Transverse colon (tissue), 4 donors: ENCODE results near the gene P4HB. TPM values are rescaled to one million over a fixed set of nuclear protein-coding genes. Genes with fewer than 3 reads are reported as not detected.

ENCODE experiments used
- DNase-seq: peaks from one replicate; pipeline ENCODE4 v3.0.0-alpha.2; 2019
- H3K27ac ChIP-seq, 4 donors: fragments of 200-600 bp; sonication (generic); 2 replicates each; pipeline ENCODE4 v1.5.1; 2016 to 2018; ENCODE audit warnings: inconsistent platforms in 4 of 4
- H3K27me3 ChIP-seq: fragments of 200-600 bp; sonication (generic); 2 replicates; pipeline ENCODE4 v1.5.1; 2017; ENCODE audit warnings: inconsistent platforms
- H3K36me3 ChIP-seq, 4 donors: fragments of 200-600 bp; sonication (generic); 2 replicates each; pipeline ENCODE4 v1.5.1; 2017 to 2019; ENCODE audit warnings: inconsistent platforms in 4 of 4
- H3K4me1 ChIP-seq, 4 donors: fragments of 200-600 bp; sonication (generic); 2 replicates each; pipeline ENCODE4 v1.5.1; 2017 to 2020; ENCODE audit warnings: inconsistent platforms in 4 of 4
- H3K4me3 ChIP-seq, 4 donors: fragments of 200-600 bp; sonication (generic); 1 replicate in 1 of 4; 2 replicates in 3 of 4; pipeline versions ENCODE4 v1.5.1 to v1.6.1; 2017 to 2019; ENCODE audit warnings: inconsistent platforms in 4 of 4
- H3K9me3 ChIP-seq, 2 donors: fragments of 200-600 bp; sonication (generic); 2 replicates each; pipeline ENCODE4 v1.5.1; 2017 to 2019; ENCODE audit warnings: inconsistent platforms in 2 of 2
- EP300 ChIP-seq: sonication (generic); formaldehyde crosslinking; IDR thresholded peaks from one replicate; pipeline ENCODE4 v1.6.1; 2017; ENCODE audit warnings: antibody characterized with exemption, low read depth
- POLR2A ChIP-seq: fragments of 450-650 bp; IDR thresholded peaks from one replicate; pipeline ENCODE4 v1.6.1; 2016; ENCODE audit warnings: antibody characterized with exemption, mild to moderate bottlenecking, moderate library complexity
- POLR2AphosphoS5 ChIP-seq, 3 donors: sonication (generic); formaldehyde crosslinking; IDR thresholded peaks; one replicate each; pipeline ENCODE4 v1.6.1; 2016; ENCODE audit warnings: antibody characterized with exemption in 3 of 3
- WGBS, 2 donors: methylation state at CpG; one replicate each; pipeline ENCODE4 v1.1.5; 2018; ENCODE audit warnings: low coverage in 1 of 2; 5-methylcytosine and 5-hydroxymethylcytosine counted together
- in situ Hi-C, 4 donors: fragments of 200-750 bp; cut with MboI; loops; one replicate each; pipeline versions ENCODE4 v1.15.0 to v1.15.1; 2017; ENCODE audit warnings: low sequenced_read_pairs in 3 of 4, low pct_ligation_motif_present in 1 of 4, low pct_unique_long_range_greater_than_20kb in 1 of 4
- intact Hi-C: fragments of 100-400 bp; cut with DNase I; formaldehyde crosslinking; loops from one replicate; pipeline ENCODE4 v1.15.1; 2023; ENCODE audit warnings: low total_unique reads
- total RNA-seq, 4 donors: library from RNA; depleted of rRNA; stranded (reverse); fragments of >200 nt; gene quantifications; one replicate each; pipeline ENCODE4 v1.1.0, GENCODE V29; 2016
- TF ChIP-seq, protein P1 (sequence below), 5 experiments: fragments of 200-600 bp in 3 of 5; fragments of 450-650 bp in 2 of 5; sonication (generic) in 3 of 5; IDR thresholded peaks; 1 replicate in 2 of 5; 2 replicates in 3 of 5; pipeline ENCODE4 v1.5.1; 2016 to 2017; ENCODE audit warnings: antibody characterized with exemption in 5 of 5, inconsistent platforms in 3 of 5, mild to moderate bottlenecking in 2 of 5, moderate library complexity in 1 of 5

Gene P4HB
- total RNA-seq, 4 donors from 2014 or later = 486 to 732 (median 556) TPM

GRCh38 chr17:81906476-81907218 lies 46.3 kb upstream of the P4HB start:
- in situ Hi-C loops = no loop called here
- no peaks in the 10 kb centered on the region for H3K36me3 ChIP-seq

GRCh38 chr17:81905993-81906392 lies 45.7 kb upstream of the P4HB start:
- in situ Hi-C loops (no loop called here), intact Hi-C loops (no loop called here)
- Histone ChIP-seq H3K9me3 (no peaks in the 10 kb centered on the region), H3K27ac (no peak overlapping the region), H3K27me3 (peaks cover 21% of the 10 kb centered on the region), H3K36me3 (no peaks in the 10 kb centered on the region), H3K4me3 (no peak overlapping the region), H3K4me1 (peaks cover 20 to 27% (median 22%) of the 10 kb centered on the region in 4 donors)
- DNase-seq = no peak
- WGBS, 2 donors = 98% methylated on average over 9 of the region's 10 CpGs; no CpG with 5 or more reads in 1 of the 2 donors
- TF ChIP-seq POLR2A (no peak), EP300 (no peak), POLR2AphosphoS5 (IDR thresholded peaks at IDR 0.05) (no peak)
- TF ChIP-seq, protein P1, sequence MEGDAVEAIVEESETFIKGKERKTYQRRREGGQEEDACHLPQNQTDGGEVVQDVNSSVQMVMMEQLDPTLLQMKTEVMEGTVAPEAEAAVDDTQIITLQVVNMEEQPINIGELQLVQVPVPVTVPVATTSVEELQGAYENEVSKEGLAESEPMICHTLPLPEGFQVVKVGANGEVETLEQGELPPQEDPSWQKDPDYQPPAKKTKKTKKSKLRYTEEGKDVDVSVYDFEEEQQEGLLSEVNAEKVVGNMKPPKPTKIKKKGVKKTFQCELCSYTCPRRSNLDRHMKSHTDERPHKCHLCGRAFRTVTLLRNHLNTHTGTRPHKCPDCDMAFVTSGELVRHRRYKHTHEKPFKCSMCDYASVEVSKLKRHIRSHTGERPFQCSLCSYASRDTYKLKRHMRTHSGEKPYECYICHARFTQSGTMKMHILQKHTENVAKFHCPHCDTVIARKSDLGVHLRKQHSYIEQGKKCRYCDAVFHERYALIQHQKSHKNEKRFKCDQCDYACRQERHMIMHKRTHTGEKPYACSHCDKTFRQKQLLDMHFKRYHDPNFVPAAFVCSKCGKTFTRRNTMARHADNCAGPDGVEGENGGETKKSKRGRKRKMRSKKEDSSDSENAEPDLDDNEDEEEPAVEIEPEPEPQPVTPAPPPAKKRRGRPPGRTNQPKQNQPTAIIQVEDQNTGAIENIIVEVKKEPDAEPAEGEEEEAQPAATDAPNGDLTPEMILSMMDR (IDR thresholded peaks at IDR 0.05) = no peak

More at GRCh38 chr17:81906476-81907218, 46.3 kb upstream of the P4HB start:
- Histone ChIP-seq H3K4me3 (no peak overlapping the region), H3K27ac (no peak overlapping the region), H3K27me3 (peaks cover 16% of the 10 kb centered on the region), H3K9me3 (no peaks in the 10 kb centered on the region), H3K4me1 (peaks cover 18 to 26% (median 23%) of the 10 kb centered on the region in 4 donors)
- intact Hi-C loops = no loop called here
- TF ChIP-seq EP300 = no peak
- TF ChIP-seq, protein P1 (IDR thresholded peaks at IDR 0.05) = no peak
- no peak for TF ChIP-seq POLR2AphosphoS5 (IDR thresholded peaks at IDR 0.05)
- no peak for TF ChIP-seq POLR2A
- 90% methylated on average over 11 of the region's 15 CpGs; no CpG with 5 or more reads in 1 of the 2 donors for WGBS, 2 donors
- DNase-seq = no peak

- intact Hi-C loops (no loop called here), in situ Hi-C loops (no loop called here)
- Histone ChIP-seq H3K4me3 (no peak overlapping the region), H3K27ac (no peak overlapping the region), H3K9me3 (no peaks in the 10 kb centered on the region), H3K4me1 (peaks cover 19 to 24% (median 21%) of the 10 kb centered on the region in 4 donors), H3K36me3 (no peaks in the 10 kb centered on the region), H3K27me3 (peaks cover 21% of the 10 kb centered on the region)
- DNase-seq = no peak
- 90% methylated on average over 15 of the region's 16 CpGs; no CpG with 5 or more reads in 1 of the 2 donors for WGBS, 2 donors
- no peak for TF ChIP-seq EP300
- TF ChIP-seq POLR2A = no peak
- no peak for TF ChIP-seq POLR2AphosphoS5 (IDR thresholded peaks at IDR 0.05)
- TF ChIP-seq, protein P1 (IDR thresholded peaks at IDR 0.05) = no peak
These were observed 45.1 kb upstream of the P4HB start for GRCh38 chr17:81905424-81905875.

GRCh38 chr17:81904600-81905423 lies 44.5 kb upstream of the P4HB start:
- peaks cover 13 to 18% (median 15%) of the 10 kb centered on the region in 4 donors for H3K4me1 ChIP-seq
- DNase-seq = no peak
- no peak overlapping the region for H3K27ac ChIP-seq
- peaks cover 21% of the 10 kb centered on the region for H3K27me3 ChIP-seq
- intact Hi-C loops = no loop called here
- no peaks in the 10 kb centered on the region for H3K9me3 ChIP-seq
- H3K4me3 ChIP-seq = no peak overlapping the region
- TF ChIP-seq POLR2A (no peak), POLR2AphosphoS5 (IDR thresholded peaks at IDR 0.05) (no peak), EP300 (no peak)
- TF ChIP-seq, protein P1 (IDR thresholded peaks at IDR 0.05) = no peak
- H3K36me3 ChIP-seq = peaks cover 0 to 4% (median 0%) of the 10 kb centered on the region in 4 donors
- in situ Hi-C loops = no loop called here
- WGBS, 2 donors = 92% methylated on average over 27 of the region's 28 CpGs; no CpG with 5 or more reads in 1 of the 2 donors
